Measurements from ENCODE around the gene MRPL36. TPM values are rescaled to one million over a fixed set of nuclear protein-coding genes. Genes with fewer than 3 reads are reported as not detected.
"Not testable (repeated sequence)": the region's sequence is repeated elsewhere in the genome, so short reads cannot be mapped to it uniquely, and the experiment has no call there.

MRPL36 gene
- total and polyA plus RNA-seq, 4 donors, result 14.5 to 62.8 (median 40.4) TPM

- Histone ChIP-seq H3K9ac (ENCODE audit: insufficient read depth in 1 of 2, low read length in 2 of 2) (no peak overlapping the region), H3K27me3 (ENCODE audit: control insufficient read depth in 3 of 3, insufficient read depth in 3 of 3, low read length in 2 of 3) (no peaks in the 10 kb centered on the region), H3K27ac (ENCODE audit: low read depth in 1 of 2, low read length in 1 of 2) (no peak overlapping the region), H3K4me1 (ENCODE audit: control insufficient read depth in 5 of 5, insufficient read depth in 5 of 5, low read length in 5 of 5) (peaks cover 0 to 14% (median 0%) of the 10 kb centered on the region in 5 donors), H3K9me3 (ENCODE audit: control insufficient read depth in 4 of 4, insufficient read depth in 3 of 4, low read length in 3 of 4) (peaks cover 0 to 4% (median 0%) of the 10 kb centered on the region in 4 donors), H3K4me3 (no peak overlapping the region), H3K36me3 (ENCODE audit: control insufficient read depth in 4 of 4, insufficient read depth in 4 of 4, low read length in 4 of 4) (peaks cover 0 to 5% (median 0%) of the 10 kb centered on the region in 4 donors)
- no peak for TF ChIP-seq CTCF (IDR thresholded peaks at IDR 0.05; ENCODE audit: control extremely low read depth, extremely low read depth)
- DNase-seq (no peak), ATAC-seq (ENCODE audit: insufficient read depth, low FRiP score) (no peak)
- 82 to 84% methylated on average over 3 of the region's 3 CpGs for WGBS, 2 donors
Measured at GRCh38 chr5:1791176-1791575, 8.5 kb downstream of the MRPL36 start.

- Histone ChIP-seq H3K9me3 (ENCODE audit: control insufficient read depth in 4 of 4, insufficient read depth in 3 of 4, low read length in 3 of 4) (peaks cover 0 to 4% (median 0%) of the 10 kb centered on the region in 4 donors), H3K4me1 (ENCODE audit: control insufficient read depth in 5 of 5, insufficient read depth in 5 of 5, low read length in 5 of 5) (peaks cover 0 to 14% (median 0%) of the 10 kb centered on the region in 5 donors), H3K4me3 (no peak overlapping the region), H3K36me3 (ENCODE audit: control insufficient read depth in 4 of 4, insufficient read depth in 4 of 4, low read length in 4 of 4) (peaks cover 0 to under 1% (median 0%) of the 10 kb centered on the region in 4 donors), H3K27me3 (ENCODE audit: control insufficient read depth in 3 of 3, insufficient read depth in 3 of 3, low read length in 2 of 3) (no peaks in the 10 kb centered on the region), H3K27ac (ENCODE audit: low read depth in 1 of 2, low read length in 1 of 2) (no peak overlapping the region), H3K9ac (ENCODE audit: insufficient read depth in 1 of 2, low read length in 2 of 2) (no peak overlapping the region)
- 31 to 39% methylated on average over 10 of the region's 10 CpGs for WGBS, 2 donors
- TF ChIP-seq CTCF (IDR thresholded peaks at IDR 0.05; ENCODE audit: control extremely low read depth, extremely low read depth), result no peak
- no peak for ATAC-seq (ENCODE audit: insufficient read depth, low FRiP score)
- DNase-seq, result peak in 2 of 3 donors; percentile 34 to 44
Measured at GRCh38 chr5:1789834-1790471, 9.7 kb downstream of the MRPL36 start.

- not testable (repeated sequence) for H3K4me3 ChIP-seq; H3K9ac ChIP-seq (ENCODE audit: insufficient read depth in 1 of 2, low read length in 2 of 2); H3K9me3 ChIP-seq (ENCODE audit: control insufficient read depth in 4 of 4, insufficient read depth in 3 of 4, low read length in 3 of 4); H3K36me3 ChIP-seq (ENCODE audit: control insufficient read depth in 4 of 4, insufficient read depth in 4 of 4, low read length in 4 of 4); ATAC-seq (ENCODE audit: insufficient read depth, low FRiP score); H3K27me3 ChIP-seq (ENCODE audit: control insufficient read depth in 3 of 3, insufficient read depth in 3 of 3, low read length in 2 of 3); H3K27ac ChIP-seq (ENCODE audit: low read depth in 1 of 2, low read length in 1 of 2)
- peak in 2 of 3 donors; percentile 22 to 23 for DNase-seq
- H3K4me1 ChIP-seq (ENCODE audit: control insufficient read depth in 5 of 5, insufficient read depth in 5 of 5, low read length in 5 of 5), result peaks cover 0 to 14% (median 0%) of the 10 kb centered on the region in 5 donors
- WGBS, 2 donors, result 84 to 88% methylated on average over 3 of the region's 3 CpGs
Measured at GRCh38 chr5:1789438-1789833, 10.2 kb downstream of the MRPL36 start.

GRCh38 chr5:1788828-1789227, 10.8 kb downstream of the MRPL36 start:
- H3K9me3 ChIP-seq (ENCODE audit: control insufficient read depth in 4 of 4, insufficient read depth in 3 of 4, low read length in 3 of 4), result peaks cover 0 to 4% (median 0%) of the 10 kb centered on the region in 4 donors
- no peaks in the 10 kb centered on the region for H3K27me3 ChIP-seq (ENCODE audit: control insufficient read depth in 3 of 3, insufficient read depth in 3 of 3, low read length in 2 of 3)
- no peak for ATAC-seq (ENCODE audit: insufficient read depth, low FRiP score)
- no peak for DNase-seq
- TF ChIP-seq CTCF (IDR thresholded peaks at IDR 0.05; ENCODE audit: control extremely low read depth, extremely low read depth), result no peak
- 79 to 90% methylated on average over 15 of the region's 15 CpGs for WGBS, 2 donors
- H3K36me3 ChIP-seq (ENCODE audit: control insufficient read depth in 4 of 4, insufficient read depth in 4 of 4, low read length in 4 of 4), result no peaks in the 10 kb centered on the region
- no peak overlapping the region for H3K4me3 ChIP-seq
- no peak overlapping the region for H3K9ac ChIP-seq (ENCODE audit: insufficient read depth in 1 of 2, low read length in 2 of 2)
- H3K27ac ChIP-seq (ENCODE audit: low read depth in 1 of 2, low read length in 1 of 2), result no peak overlapping the region
- H3K4me1 ChIP-seq (ENCODE audit: control insufficient read depth in 5 of 5, insufficient read depth in 5 of 5, low read length in 5 of 5), result peaks cover 0 to 14% (median 0%) of the 10 kb centered on the region in 5 donors
